Lower leg skin (tissue), 4 donors: Measurements from ENCODE around the gene IDH2. TPM values are rescaled to one million over a fixed set of nuclear protein-coding genes. Genes with fewer than 3 reads are reported as not detected.

Experiments used
- DNase-seq, 2 donors: peaks; one replicate each; pipeline ENCODE4 v3.0.0-alpha.2; 2019; ENCODE audit warnings: low spot score in 2 of 2
- H3K4me3 ChIP-seq: fragments of 200-600 bp; sonication (generic); 2 replicates; pipeline ENCODE4 v1.5.1; 2017; ENCODE audit warnings: mild to moderate bottlenecking, low read depth; ENCODE audit not compliant: poor library complexity, severe bottlenecking
- POLR2A ChIP-seq, 2 donors: fragments of 450-650 bp; IDR thresholded peaks; one replicate each; pipeline ENCODE4 v1.6.1; 2016 to 2017; ENCODE audit warnings: antibody characterized with exemption in 2 of 2, mild to moderate bottlenecking in 1 of 2, moderate library complexity in 1 of 2
- WGBS, 2 donors: methylation state at CpG; one replicate each; pipeline ENCODE4 v1.1.5; 2018; 5-methylcytosine and 5-hydroxymethylcytosine counted together
- intact Hi-C: fragments of 100-400 bp; cut with DNase I; formaldehyde crosslinking; loops from one replicate; pipeline ENCODE4 v1.15.0; 2023; ENCODE audit warnings: low total_unique reads
- total RNA-seq, 4 donors: library from RNA; depleted of rRNA; stranded (reverse); fragments of >200 nt; gene quantifications; one replicate each; pipeline ENCODE4 v1.1.0, GENCODE V29; 2016
- TF ChIP-seq, protein P1 (sequence below), 3 donors: fragments of 450-650 bp; IDR thresholded peaks; one replicate each; pipeline ENCODE4 v1.5.1; 2016; ENCODE audit warnings: antibody characterized with exemption in 3 of 3, mild to moderate bottlenecking in 3 of 3, moderate library complexity in 2 of 3

IDH2 gene
- total RNA-seq, 4 donors from 2014 or later: 49.2 to 136 (median 86.3) TPM

DNA sequence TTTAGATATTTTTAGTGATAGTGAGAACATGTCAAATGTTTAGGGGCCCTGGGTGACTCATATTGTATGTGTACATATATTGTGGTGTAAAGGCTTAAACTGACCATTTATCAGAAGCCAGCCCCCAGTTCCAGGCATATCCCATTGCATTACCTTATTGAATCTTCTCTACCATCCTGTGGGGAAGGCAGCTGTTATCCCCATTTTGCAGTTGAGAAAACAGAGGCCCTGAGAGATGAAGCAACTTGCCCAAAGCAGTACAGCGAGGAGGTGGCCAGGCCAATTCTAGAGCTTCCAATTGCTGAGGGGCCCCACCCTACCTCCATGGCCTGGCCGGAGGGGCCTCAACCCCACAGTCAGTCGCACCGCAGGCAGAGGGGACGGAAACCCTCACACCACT, 53.2 kb downstream of the IDH2 start:
- H3K4me3 ChIP-seq: no peak overlapping the region

DNA sequence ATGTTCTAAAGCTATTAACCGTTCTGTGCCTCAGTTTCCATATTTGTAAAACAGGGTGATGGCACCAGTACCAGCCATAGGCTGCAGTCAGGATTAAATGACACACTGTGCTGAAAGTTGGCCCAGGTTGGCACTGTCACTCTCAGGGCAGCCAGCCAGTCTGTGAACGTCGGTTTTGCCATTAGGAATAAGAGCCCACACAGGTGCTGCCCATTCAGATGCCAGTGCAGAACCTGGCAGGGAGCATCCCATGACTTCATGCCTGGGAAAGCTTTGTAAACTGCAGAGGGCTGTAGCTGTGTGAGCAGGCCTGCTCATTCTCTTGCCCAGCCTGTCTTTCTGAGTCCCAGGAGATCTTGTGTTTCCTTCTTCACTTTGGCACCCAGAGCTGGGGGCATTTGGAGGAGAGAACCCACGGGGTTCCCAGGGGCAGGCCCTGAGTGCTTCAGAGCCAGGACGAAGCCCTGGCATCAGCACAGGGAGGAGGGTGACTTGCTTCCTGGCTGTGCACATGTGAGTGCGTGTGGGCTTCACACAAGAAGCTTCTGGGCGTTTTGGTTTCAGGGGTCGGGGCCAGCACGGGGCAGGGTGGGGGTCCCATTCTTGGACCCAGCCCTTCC, 54.2 kb downstream of the IDH2 start:
- TF ChIP-seq, protein P1, sequence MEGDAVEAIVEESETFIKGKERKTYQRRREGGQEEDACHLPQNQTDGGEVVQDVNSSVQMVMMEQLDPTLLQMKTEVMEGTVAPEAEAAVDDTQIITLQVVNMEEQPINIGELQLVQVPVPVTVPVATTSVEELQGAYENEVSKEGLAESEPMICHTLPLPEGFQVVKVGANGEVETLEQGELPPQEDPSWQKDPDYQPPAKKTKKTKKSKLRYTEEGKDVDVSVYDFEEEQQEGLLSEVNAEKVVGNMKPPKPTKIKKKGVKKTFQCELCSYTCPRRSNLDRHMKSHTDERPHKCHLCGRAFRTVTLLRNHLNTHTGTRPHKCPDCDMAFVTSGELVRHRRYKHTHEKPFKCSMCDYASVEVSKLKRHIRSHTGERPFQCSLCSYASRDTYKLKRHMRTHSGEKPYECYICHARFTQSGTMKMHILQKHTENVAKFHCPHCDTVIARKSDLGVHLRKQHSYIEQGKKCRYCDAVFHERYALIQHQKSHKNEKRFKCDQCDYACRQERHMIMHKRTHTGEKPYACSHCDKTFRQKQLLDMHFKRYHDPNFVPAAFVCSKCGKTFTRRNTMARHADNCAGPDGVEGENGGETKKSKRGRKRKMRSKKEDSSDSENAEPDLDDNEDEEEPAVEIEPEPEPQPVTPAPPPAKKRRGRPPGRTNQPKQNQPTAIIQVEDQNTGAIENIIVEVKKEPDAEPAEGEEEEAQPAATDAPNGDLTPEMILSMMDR (IDR thresholded peaks at IDR 0.05): no peak

More for the DNA sequence above, 53.2 kb downstream of the IDH2 start:
- intact Hi-C loops: no loop called here
- TF ChIP-seq, protein P1 (IDR thresholded peaks at IDR 0.05): no peak
- TF ChIP-seq POLR2A (IDR thresholded peaks at IDR 0.05): no peak
- no peak for DNase-seq
- WGBS, 2 donors: 96 to 98% methylated on average over 5 of the region's 5 CpGs

DNA sequence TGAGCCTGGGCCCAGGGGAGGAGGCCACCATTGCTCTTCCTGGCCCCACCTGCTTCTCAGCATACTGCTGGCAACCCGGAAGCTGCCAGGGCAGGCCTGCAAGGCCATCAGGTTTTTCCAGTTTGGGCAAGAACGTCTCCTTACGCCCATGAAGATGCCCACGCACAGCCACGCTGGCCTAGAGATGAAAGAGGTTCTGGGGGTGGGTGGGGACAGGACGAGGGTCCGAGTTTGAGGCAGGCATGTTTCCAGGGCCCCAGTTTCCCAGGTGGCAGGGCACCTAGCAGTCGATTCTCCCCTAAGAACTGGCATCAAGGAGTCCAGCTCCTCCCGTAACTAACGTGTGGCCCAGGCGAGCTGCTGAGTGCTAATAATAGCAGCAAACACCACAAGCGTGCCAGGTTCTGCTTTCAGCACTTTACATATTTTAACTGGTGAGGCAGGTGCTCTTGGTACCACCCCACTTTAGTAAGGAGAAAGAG, 55.3 kb downstream of the IDH2 start:
- TF ChIP-seq, protein P1 (IDR thresholded peaks at IDR 0.05): no peak
- TF ChIP-seq POLR2A (IDR thresholded peaks at IDR 0.05): no peak

More for the DNA sequence above, 54.2 kb downstream of the IDH2 start:
- intact Hi-C loops: no loop called here
- H3K4me3 ChIP-seq: no peak overlapping the region
- DNase-seq: no peak
- WGBS, 2 donors: 49 to 72% methylated on average over 9 of the region's 9 CpGs

DNA sequence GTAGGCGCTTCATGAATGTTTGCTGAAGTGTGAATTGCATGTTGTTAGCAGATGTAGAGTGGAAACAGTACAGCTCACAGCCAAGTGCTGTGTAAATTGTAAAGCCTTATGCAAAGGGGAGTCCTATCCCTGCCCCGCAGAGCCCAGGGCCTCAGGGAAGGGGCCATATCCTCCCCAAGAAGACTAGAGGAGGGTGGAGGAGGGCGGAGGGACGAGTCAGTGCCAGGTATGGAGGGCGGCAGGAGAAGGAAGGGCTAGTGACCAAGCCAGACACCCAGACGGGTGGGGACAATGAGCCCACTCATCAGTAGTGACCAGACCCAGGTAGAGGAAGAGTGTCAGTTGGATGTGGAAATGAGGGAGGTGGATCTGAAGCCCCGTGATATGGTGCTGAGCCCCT, 56.0 kb downstream of the IDH2 start:
- TF ChIP-seq, protein P1 (IDR thresholded peaks at IDR 0.05): no peak
- no peak for TF ChIP-seq POLR2A (IDR thresholded peaks at IDR 0.05)
- H3K4me3 ChIP-seq: no peak overlapping the region
- 58 to 75% methylated on average over 7 of the region's 7 CpGs for WGBS, 2 donors
- intact Hi-C loops: no loop called here
- no peak for DNase-seq

More for the DNA sequence above, 55.3 kb downstream of the IDH2 start:
- intact Hi-C loops: no loop called here
- DNase-seq: no peak
- 61 to 67% methylated on average over 12 of the region's 12 CpGs for WGBS, 2 donors
- no peak overlapping the region for H3K4me3 ChIP-seq

DNA sequence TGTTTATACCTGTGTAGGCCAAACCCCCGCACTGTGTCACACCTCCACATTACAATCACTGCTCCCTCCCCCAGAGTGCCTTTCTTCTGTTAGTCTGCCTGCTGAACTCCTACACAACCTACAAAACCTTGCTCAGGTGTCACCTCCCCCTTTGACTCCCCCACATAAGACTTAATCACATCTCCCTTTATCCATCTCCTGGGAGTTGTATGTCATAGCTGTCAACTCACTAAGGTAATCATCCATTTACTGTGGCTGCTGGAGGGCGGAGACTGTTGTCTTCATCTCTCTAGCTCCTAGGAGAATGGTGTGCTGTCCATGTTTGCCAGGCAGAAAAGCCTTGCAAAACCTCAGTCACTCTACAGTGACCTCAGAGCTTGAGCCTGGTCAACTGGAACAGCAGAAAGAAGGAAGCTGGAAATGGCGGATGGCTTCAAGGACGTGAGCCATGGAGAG, 57.3 kb downstream of the IDH2 start:
- TF ChIP-seq POLR2A (IDR thresholded peaks at IDR 0.05): no peak
- TF ChIP-seq, protein P1 (IDR thresholded peaks at IDR 0.05): no peak
- intact Hi-C loops: no loop called here
- H3K4me3 ChIP-seq: no peak overlapping the region
- 93% methylated on average over 4 of the region's 4 CpGs for WGBS, 2 donors
- DNase-seq: no peak

DNA sequence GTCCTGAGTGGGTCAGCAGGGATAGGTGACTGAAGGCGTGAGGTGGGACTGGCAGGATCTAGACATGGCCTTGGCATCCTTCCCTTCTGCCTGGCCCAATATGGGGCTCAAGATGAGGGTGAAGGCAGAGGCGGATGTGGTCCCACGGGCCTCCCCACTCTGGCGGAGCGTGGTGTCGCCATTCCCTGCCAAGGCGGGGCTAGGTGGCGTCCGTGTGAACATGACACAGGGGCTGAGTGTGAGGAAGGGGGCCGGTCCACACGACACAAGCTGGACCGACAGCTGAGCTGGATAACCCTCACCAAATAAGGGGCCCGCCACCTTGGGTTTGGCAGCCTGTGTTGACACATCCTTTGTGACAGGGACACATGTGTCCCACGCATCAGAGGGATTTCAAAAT, 58.1 kb downstream of the IDH2 start:
- no peak overlapping the region for H3K4me3 ChIP-seq
- WGBS, 2 donors: 93% methylated on average over 14 of the region's 14 CpGs
- TF ChIP-seq POLR2A (IDR thresholded peaks at IDR 0.05): no peak
- TF ChIP-seq, protein P1 (IDR thresholded peaks at IDR 0.05): no peak
- DNase-seq: no peak
- intact Hi-C loops: no loop called here
